ENCODE results near the gene MED31. TPM values are rescaled to one million over a fixed set of nuclear protein-coding genes. Genes with fewer than 3 reads are reported as not detected.
"Not testable (repeated sequence)": the region's sequence is repeated elsewhere in the genome, so short reads cannot be mapped to it uniquely, and the experiment has no call there.

The MED31 gene
- total RNA-seq, 1 donor, result 4.6 TPM

DNA sequence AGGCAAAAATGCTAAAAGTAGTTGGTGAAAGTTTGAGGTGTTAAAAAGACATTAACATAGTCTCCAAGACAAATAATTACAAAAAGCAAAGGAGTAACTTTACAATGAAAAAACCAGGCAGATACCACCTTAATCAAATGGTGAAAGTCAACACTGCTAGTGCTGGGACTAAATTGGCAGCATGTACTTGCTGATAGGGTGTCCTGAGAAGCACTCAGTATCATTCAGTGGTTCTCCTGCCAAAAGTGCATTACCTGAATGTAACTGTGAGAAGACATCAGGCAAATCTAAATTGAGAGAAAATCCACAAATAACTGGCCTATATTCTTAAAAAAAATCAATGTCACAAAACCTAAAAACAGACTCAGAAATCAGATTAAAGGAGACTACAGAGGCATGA lies 18.9 kb downstream of the MED31 start:
- DNase-seq (ENCODE audit: low read depth in 2 of 3, low spot score in 2 of 3), result no peak

DNA sequence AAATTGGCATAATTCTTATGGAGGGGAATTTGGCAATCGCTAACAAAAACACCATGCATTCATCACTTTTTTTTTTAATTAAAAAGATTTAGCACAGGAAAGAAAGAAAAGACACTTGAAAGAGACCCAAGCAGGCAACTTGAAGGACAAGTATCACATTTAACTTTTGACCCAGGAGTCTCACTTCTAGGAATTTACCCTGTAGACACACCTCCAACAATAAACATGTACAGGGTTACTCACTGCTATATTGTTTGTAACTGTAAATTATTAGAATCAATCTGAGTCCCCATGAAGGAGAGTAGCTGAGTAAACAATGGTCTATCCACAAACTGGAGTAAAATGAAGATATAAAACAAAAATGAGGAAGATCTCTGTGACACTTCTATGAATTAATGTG lies 21.0 kb downstream of the MED31 start:
- DNase-seq (ENCODE audit: low read depth in 2 of 3, low spot score in 2 of 3), result no peak

DNA sequence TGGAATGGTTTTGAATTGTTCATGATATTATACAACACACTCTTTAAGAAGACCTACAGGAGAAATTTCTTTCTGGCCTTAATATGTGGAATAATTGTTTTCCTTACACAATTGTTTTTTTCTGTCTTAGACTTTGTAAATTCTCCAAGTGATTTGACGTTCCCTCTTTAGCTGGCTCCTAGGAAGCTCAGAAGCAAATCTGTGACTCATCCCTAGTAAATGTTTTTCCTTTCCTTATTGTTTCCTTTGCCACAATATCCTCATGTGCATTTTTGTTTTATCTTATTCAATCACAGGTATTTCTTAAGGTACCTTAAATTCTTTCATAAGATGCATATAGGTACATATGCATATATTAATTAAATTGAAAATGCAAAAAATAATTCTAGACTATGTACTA lies 24.4 kb downstream of the MED31 start:
- no peak for DNase-seq (ENCODE audit: low read depth in 2 of 3, low spot score in 2 of 3)

DNA sequence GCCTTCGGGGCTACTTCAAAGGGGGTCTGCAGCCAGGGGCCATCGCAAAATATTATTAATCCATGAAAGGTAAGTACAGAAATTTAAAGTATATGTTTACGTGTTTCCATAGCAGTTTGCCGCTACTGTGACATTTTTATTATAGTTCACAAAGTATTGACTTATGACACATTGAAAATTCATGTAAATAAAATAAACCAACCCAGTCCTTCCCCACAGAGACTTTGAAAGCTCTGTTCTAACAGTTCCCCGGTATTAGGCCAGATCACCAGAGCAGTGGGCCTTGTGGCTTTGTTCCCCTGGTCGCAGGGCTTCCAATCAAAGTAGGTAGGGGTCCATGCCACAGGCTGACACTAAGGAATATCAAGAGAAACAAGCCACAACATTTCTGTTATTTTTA lies 24.8 kb downstream of the MED31 start:
- no peak for DNase-seq (ENCODE audit: low read depth in 2 of 3, low spot score in 2 of 3)

DNA sequence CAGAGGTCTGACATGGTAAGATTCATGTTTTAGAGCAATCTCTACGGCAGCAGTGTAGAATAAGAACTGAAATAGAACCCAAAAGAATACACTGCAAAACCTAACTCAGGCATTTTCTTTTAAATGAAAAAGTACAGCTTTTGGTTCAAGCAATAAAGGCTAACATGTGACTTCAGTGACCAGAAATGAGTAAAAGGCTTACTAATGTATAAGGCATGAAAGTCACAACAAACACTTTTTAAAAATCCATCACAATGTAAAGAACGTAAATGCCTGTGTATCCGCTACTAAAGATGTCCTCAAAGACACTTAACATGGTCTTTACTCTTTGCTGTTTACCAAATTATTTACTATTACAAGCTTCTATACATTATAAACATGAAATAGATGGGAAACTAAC lies 27.5 kb downstream of the MED31 start:
- no peak for DNase-seq (ENCODE audit: low read depth in 2 of 3, low spot score in 2 of 3)

DNA sequence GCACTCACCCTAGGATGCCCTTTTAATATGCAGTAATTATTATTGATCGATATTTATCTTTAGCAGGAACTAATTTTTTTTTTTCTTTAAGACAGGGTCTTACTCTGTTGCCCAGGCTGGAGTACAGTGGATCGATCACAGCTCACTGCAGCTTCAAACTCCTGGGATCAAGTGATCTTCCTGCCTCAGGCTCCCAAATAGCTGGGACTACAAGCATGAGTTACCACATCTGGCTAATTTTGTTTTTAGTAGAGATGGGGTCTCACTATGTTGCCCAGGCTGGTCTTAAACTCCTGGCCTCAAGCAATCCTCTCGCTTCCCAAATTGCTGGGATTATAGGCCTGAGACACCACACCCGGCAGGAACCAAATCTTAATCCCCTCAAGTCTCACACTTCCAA lies 40.2 kb downstream of the MED31 start:
- DNase-seq (ENCODE audit: low read depth in 2 of 3, low spot score in 2 of 3), result no peak

DNA sequence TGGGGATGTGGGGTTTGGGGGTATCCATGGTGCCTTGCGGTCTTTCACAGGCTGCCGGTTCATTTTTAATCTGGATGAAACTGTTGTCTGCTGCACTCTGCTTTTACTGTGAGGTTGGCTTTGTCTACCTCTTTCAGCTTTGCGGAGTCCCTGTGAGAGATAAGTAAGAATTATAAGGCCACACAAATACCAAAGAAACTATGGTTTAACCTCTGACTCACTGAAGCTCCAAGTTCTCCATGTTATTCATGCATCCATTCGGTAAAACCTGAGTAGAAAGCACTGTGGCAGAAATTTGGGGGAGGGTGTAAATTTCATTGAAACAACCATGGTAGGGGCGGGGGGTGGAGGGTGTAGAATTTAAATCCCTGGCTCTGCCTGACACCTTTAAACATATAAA lies 41.4 kb downstream of the MED31 start:
- DNase-seq (ENCODE audit: low read depth in 2 of 3, low spot score in 2 of 3), result no peak

DNA sequence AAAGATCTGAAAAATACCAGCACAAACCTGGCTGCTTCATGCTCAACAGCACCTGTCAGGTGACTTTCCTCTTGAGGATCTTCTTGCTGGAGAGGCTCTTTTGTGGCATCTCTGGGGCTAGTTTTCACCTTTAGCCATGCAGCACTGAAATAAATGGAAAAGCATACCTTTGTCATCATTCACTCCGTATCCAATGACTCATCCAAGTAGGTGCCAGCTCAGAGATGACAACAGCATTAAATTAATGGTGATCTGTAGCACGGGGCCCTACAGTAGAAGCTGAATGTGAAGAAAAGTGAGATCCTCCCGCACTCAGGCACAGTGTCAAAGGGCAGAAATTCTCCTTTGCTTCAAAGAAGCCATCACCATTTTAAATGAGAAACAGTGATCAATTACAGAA lies 43.1 kb downstream of the MED31 start:
- no peak for DNase-seq (ENCODE audit: low read depth in 2 of 3, low spot score in 2 of 3)

DNA sequence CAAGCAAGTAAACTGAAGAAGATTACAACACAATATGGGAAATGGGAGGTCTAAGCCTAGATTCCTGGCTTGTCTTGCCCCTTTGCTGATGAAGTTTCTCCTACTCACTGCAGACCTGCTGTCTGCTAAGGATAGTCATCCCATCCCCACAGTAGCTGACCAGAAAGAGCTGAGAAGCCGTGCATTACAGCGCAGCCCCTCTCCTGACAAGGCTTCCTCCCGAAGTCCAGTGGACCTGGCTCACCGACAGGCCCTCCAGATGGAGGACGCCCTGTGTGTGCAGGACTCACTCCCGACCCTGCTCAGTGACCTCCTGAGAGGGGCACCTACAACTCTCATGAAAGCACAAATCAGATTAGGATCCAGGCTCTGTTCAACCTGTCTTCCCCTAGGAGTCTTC lies 46.3 kb downstream of the MED31 start:
- no peak for DNase-seq (ENCODE audit: low read depth in 2 of 3, low spot score in 2 of 3)

DNA sequence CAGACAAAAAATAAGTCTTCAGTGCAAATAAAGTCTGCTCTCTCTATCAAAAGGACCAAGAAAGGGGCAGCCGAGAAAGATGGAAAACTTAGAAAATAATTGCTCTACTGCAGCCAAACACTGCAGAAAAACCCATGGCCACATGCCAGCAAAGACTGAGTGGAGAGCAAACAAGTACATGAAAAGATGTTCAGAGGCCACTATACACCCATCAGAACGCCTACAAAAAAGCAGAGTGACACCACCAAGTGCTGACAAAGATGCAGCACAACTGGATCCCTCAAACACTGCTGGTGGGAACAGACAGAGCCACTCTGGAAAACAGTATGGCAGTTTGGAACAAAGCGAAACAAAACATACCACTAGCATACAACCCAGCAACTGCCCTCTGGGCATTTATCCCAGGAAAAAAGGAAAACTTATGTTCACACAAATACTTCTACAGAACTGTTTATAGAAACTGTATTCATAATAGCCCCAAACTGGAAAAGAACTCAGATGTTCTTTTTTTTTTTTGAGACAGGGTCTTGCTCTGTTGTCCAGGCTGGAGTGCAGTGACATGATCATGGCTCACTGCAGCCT lies 47.6 kb downstream of the MED31 start:
- no peak for DNase-seq (ENCODE audit: low read depth in 2 of 3, low spot score in 2 of 3)

DNA sequence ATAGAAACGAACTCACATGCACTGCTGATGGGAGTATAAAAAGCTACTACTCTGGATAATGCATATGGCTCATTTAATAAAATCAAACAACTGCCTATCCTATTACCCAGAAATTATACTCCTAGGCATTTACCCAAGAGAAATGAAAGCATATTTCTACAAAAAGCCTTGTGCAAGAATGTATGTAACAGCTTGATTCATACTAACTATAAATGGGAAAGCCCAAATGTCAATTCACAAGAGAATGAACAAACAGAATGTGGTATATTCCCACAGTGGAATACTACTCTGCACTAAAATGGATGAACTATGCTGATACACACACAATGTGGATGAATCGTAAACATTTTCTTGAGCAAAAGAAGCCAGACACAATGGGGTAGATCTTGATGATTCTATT lies 49.3 kb downstream of the MED31 start:
- DNase-seq (ENCODE audit: low read depth in 2 of 3, low spot score in 2 of 3), result no peak

DNA sequence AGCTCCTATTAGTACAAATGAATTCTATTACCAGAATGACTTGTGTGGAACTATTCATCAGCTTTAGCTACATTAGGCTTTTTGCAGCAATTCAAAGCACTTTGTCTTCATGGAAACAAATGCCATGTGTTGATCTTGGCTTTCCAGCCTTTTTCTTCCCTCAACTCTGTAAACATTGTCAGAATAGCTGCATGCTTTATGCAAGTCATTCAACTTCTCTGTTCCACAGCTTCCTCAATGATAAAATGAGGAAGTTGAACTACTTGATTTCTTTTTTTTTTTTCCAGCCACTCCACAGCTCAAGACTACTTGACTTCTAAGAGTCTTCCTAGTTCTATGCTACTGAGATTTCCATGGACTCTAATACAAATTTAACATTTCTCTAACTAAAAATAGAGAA lies 52.0 kb downstream of the MED31 start:
- peak in 2 of 3 donors; percentile 60 to 88 for DNase-seq (ENCODE audit: low read depth in 2 of 3, low spot score in 2 of 3)

DNA sequence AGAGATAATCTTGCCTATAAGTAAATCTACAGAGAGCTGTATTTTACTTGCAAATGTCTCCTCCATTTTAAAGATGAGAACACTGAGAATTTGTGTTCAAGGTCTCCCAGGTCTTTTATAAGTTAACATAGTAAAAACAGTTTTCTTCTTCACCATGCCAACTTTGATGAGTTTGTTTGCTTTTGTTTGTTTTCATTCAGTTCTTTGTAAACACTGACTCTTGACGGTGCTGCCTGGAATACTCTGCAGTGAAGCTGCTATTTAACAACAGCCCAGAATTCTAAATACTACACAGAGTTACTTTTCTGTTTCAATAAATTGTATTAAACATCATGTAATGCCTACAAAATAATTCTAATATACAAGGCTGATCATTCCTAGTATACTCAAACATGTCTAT lies 53.7 kb downstream of the MED31 start:
- no peak for DNase-seq (ENCODE audit: low read depth in 2 of 3, low spot score in 2 of 3)

DNA sequence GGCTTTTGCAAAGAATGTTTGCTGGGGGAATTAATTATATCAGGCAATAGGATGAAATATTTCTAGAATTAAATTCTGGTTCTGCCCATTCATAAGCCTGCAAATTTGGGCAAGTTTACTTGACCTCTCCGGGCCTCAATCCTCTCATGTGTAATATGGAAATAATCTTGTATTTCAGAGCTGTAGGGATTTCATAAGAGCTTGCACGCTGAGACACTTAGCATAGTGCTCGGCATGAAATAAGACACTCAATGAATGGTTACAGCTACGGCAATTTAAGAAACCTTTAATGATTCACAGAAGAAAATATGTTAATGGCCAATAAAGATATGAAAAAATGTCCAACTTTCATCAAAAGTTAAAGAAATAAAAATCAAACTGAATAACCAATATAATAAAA lies 54.5 kb downstream of the MED31 start:
- DNase-seq (ENCODE audit: low read depth in 2 of 3, low spot score in 2 of 3), result no peak

DNA sequence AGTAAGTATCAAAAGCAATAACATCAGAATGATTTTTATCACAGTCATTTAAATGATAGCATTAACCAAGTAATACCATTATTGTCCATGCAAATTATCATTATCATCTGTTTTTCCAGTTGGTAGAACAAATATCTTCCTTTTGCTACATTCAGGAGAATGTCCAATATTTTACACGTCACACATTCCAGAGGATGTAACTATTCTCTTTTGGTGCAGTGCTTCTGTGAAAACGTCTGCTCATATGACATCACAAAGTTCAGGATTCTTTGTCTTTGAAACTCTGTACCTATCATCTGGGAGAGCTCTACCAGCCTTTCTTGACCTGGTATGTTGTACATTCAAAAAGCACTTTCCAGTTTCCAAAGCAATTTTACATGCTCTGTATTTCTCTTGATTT lies 54.9 kb downstream of the MED31 start:
- no peak for DNase-seq (ENCODE audit: low read depth in 2 of 3, low spot score in 2 of 3)

DNA sequence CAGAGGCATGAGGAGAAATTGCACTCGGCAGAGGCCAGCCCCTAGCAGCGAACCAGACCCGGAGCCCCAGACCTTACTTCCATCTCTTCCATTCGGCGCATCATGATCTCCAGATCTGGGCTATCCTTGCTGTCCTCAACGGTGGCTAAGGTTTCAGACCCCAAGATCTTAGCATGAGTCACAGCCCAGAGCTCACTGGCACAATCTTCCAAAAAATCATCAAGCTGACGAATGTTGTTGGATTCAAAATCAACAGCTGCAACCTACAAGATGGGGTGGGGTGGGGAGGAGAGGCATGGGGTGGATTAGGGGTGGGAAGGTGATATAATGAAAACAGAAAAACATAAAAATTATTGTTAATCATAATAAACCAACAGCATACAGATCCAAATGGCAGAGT lies 55.3 kb downstream of the MED31 start:
- DNase-seq (ENCODE audit: low read depth in 2 of 3, low spot score in 2 of 3), result no peak

DNA sequence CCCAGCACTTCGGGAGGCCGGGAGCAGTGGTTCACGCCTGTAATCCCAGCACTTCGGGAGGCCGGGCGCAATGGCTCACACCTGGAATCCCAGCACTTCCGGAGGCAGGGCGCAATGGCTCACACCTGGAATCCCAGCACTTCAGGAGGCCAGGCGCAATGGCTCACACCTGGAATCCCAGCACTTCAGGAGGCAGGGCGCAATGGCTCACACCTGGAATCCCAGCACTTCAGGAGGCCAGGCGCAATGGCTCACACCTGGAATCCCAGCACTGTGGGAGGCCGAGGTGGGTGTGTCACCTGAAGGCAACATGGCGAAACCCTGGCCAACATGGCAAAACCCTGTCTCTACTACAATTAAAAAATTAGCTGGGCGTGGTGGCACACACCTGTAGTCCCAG lies 58.0 kb downstream of the MED31 start:
- not testable (repeated sequence) for DNase-seq (ENCODE audit: low read depth in 2 of 3, low spot score in 2 of 3)

Small RNA genes within 50 kb of the gene (small RNA-seq; reads per million reads assigned to genes)
- gene MIR4520-1, result not detected
- not detected for gene RNA5SP435

Other genes with a start within 250 kb of the MED31 start
- not detected for gene AIPL1, start 216.5 kb downstream of the MED31 start, total RNA-seq
- 0.54 TPM for gene PIMREG, start 207.2 kb downstream of the MED31 start, total RNA-seq
- 0.54 TPM for gene PITPNM3, start 95.0 kb downstream of the MED31 start, total RNA-seq
- 10.8 TPM for gene KIAA0753, start 10.9 kb downstream of the MED31 start, total RNA-seq
- gene TXNDC17, start 10.5 kb downstream of the MED31 start, total RNA-seq, result 60.3 TPM
- gene C17orf100, start 157 bp upstream of the MED31 start, total RNA-seq, result 1.6 TPM
- under 0.01 TPM for gene SLC13A5, start 61.8 kb upstream of the MED31 start, total RNA-seq
- 72.7 TPM for gene XAF1, start 104.4 kb upstream of the MED31 start, total RNA-seq
- gene FBXO39, start 124.6 kb upstream of the MED31 start, total RNA-seq, result 0.81 TPM
- 0.27 TPM for gene TEKT1, start 180.1 kb upstream of the MED31 start, total RNA-seq

Measured in hematopoietic multipotent progenitor cell (in vitro differentiated cells).